ENCODE measurements around the gene YIPF4. TPM values are rescaled to one million over a fixed set of nuclear protein-coding genes. Genes with fewer than 3 reads are reported as not detected.

The YIPF4 gene
- total RNA-seq, 1 donor from 2014 or later: 43.4 TPM

DNA sequence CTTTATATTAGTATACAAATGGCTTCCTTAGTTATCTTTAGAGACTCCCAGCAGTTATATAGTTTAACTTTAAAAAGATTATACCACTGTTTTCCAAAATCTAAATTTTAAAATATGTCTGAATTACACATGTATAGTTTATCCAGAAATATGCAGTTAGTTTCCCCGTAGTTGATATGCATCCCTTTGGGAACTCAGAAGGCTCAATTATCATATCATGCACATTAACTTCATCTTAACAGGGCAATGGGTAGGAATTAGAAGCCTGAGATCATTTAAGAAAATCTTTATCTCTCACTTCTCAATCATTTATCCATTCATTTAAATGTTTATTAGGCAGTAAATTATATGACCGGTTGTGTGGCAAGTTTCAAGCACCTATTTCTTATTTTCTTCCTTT, 40.2 kb upstream of the YIPF4 start:
- Mint-ChIP-seq H3K4me1 (peaks cover 28% of the 10 kb centered on the region), H3K9me3 (peaks cover 5% of the 10 kb centered on the region), H3K27me3 (ENCODE audit: low read depth) (no peaks in the 10 kb centered on the region), H3K36me3 (peaks cover 15% of the 10 kb centered on the region), H3K27ac (peak overlapping the region; percentile 39), H3K4me3 (no peak overlapping the region)
- TF ChIP-seq, protein P1, sequence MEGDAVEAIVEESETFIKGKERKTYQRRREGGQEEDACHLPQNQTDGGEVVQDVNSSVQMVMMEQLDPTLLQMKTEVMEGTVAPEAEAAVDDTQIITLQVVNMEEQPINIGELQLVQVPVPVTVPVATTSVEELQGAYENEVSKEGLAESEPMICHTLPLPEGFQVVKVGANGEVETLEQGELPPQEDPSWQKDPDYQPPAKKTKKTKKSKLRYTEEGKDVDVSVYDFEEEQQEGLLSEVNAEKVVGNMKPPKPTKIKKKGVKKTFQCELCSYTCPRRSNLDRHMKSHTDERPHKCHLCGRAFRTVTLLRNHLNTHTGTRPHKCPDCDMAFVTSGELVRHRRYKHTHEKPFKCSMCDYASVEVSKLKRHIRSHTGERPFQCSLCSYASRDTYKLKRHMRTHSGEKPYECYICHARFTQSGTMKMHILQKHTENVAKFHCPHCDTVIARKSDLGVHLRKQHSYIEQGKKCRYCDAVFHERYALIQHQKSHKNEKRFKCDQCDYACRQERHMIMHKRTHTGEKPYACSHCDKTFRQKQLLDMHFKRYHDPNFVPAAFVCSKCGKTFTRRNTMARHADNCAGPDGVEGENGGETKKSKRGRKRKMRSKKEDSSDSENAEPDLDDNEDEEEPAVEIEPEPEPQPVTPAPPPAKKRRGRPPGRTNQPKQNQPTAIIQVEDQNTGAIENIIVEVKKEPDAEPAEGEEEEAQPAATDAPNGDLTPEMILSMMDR (IDR thresholded peaks at IDR 0.05; ENCODE audit: unreplicated experiment): no peak
- DNase-seq (ENCODE audit: low spot score in 2 of 2, unreplicated experiment in 2 of 2): no peak

- H3K9me3 Mint-ChIP-seq: peaks cover 5% of the 10 kb centered on the region
- no peaks in the 10 kb centered on the region for H3K27me3 Mint-ChIP-seq (ENCODE audit: low read depth)
- peaks cover 28% of the 10 kb centered on the region for H3K4me1 Mint-ChIP-seq
- no peak for DNase-seq (ENCODE audit: low spot score in 2 of 2, unreplicated experiment in 2 of 2)
- no peak overlapping the region for H3K4me3 Mint-ChIP-seq
- peaks cover 15% of the 10 kb centered on the region for H3K36me3 Mint-ChIP-seq
- H3K27ac Mint-ChIP-seq: peak overlapping the region; percentile 39
- TF ChIP-seq, protein P1 (IDR thresholded peaks at IDR 0.05; ENCODE audit: unreplicated experiment): no peak
Measured at GRCh38 chr2:32237996-32238395, 39.7 kb upstream of the YIPF4 start.

GRCh38 chr2:32242331-32242730, 35.4 kb upstream of the YIPF4 start:
- Mint-ChIP-seq H3K4me3 (no peak overlapping the region), H3K27ac (no peak overlapping the region), H3K36me3 (no peaks in the 10 kb centered on the region), H3K9me3 (no peaks in the 10 kb centered on the region), H3K27me3 (ENCODE audit: low read depth) (no peaks in the 10 kb centered on the region), H3K4me1 (peaks cover 15% of the 10 kb centered on the region)
- no peak for DNase-seq (ENCODE audit: low spot score in 2 of 2, unreplicated experiment in 2 of 2)
- TF ChIP-seq, protein P1 (IDR thresholded peaks at IDR 0.05; ENCODE audit: unreplicated experiment): no peak

- no peaks in the 10 kb centered on the region for H3K4me1 Mint-ChIP-seq
- no peak overlapping the region for H3K4me3 Mint-ChIP-seq
- no peaks in the 10 kb centered on the region for H3K36me3 Mint-ChIP-seq
- H3K27ac Mint-ChIP-seq: no peak overlapping the region
- DNase-seq (ENCODE audit: low spot score in 2 of 2, unreplicated experiment in 2 of 2): no peak
- H3K9me3 Mint-ChIP-seq: no peaks in the 10 kb centered on the region
- TF ChIP-seq, protein P1 (IDR thresholded peaks at IDR 0.05; ENCODE audit: unreplicated experiment): no peak
- H3K27me3 Mint-ChIP-seq (ENCODE audit: low read depth): no peaks in the 10 kb centered on the region
Measured at GRCh38 chr2:32246911-32247310, 30.8 kb upstream of the YIPF4 start.

GRCh38 chr2:32248299-32248698, 29.4 kb upstream of the YIPF4 start:
- Mint-ChIP-seq H3K9me3 (no peaks in the 10 kb centered on the region), H3K36me3 (no peaks in the 10 kb centered on the region), H3K4me3 (no peak overlapping the region), H3K4me1 (no peaks in the 10 kb centered on the region), H3K27ac (no peak overlapping the region), H3K27me3 (ENCODE audit: low read depth) (no peaks in the 10 kb centered on the region)
- TF ChIP-seq, protein P1 (IDR thresholded peaks at IDR 0.05; ENCODE audit: unreplicated experiment): no peak
- no peak for DNase-seq (ENCODE audit: low spot score in 2 of 2, unreplicated experiment in 2 of 2)

- no peaks in the 10 kb centered on the region for H3K4me1 Mint-ChIP-seq
- DNase-seq (ENCODE audit: low spot score in 2 of 2, unreplicated experiment in 2 of 2): no peak
- H3K4me3 Mint-ChIP-seq: no peak overlapping the region
- TF ChIP-seq, protein P1 (IDR thresholded peaks at IDR 0.05; ENCODE audit: unreplicated experiment): no peak
- H3K27ac Mint-ChIP-seq: no peak overlapping the region
- no peaks in the 10 kb centered on the region for H3K9me3 Mint-ChIP-seq
- H3K36me3 Mint-ChIP-seq: no peaks in the 10 kb centered on the region
- H3K27me3 Mint-ChIP-seq (ENCODE audit: low read depth): no peaks in the 10 kb centered on the region
Measured at GRCh38 chr2:32249731-32250236, 27.9 kb upstream of the YIPF4 start.

Measured in mesothelial cell of epicardium (in vitro differentiated cells).